HepG2 (cell line): ENCODE results near the gene CTSZ. TPM values are rescaled to one million over a fixed set of nuclear protein-coding genes. Genes with fewer than 3 reads are reported as not detected.

Source experiments
- AGO1 ChIP-seq: fragments of 200-400 bp; formaldehyde crosslinking; IDR thresholded peaks from 2 replicates; pipeline ENCODE4 v1.6.1; 2017; ENCODE audit warnings: mild to moderate bottlenecking, low read depth, low read length, moderate library complexity; ENCODE audit not compliant: poor library complexity, severe bottlenecking
- ESRRA ChIP-seq: sonication (generic); formaldehyde crosslinking; IDR thresholded peaks from 2 replicates; pipeline ENCODE4 v1.5.1; 2020; ENCODE audit warnings: mild to moderate bottlenecking, low read depth, missing genetic modification reagents
- FOXA1 ChIP-seq, 2 experiments: fragments of 450-650 bp in 1 of 2; sonication (generic) in 1 of 2; formaldehyde crosslinking in 1 of 2; IDR thresholded peaks; 2 replicates each; pipeline versions ENCODE4 v1.4.0 to v1.6.1; 2016 to 2020; ENCODE audit warnings: missing genetic modification reagents in 1 of 2
- HDAC1 ChIP-seq: sonication (generic); formaldehyde crosslinking; IDR thresholded peaks from 2 replicates; pipeline ENCODE4 v1.5.1; 2020; ENCODE audit warnings: mild to moderate bottlenecking, missing genetic modification reagents
- IKZF4 ChIP-seq: sonication (generic); formaldehyde crosslinking; IDR thresholded peaks from 2 replicates; pipeline ENCODE4 v1.5.1; 2020; ENCODE audit warnings: borderline replicate concordance, mild to moderate bottlenecking, low read depth, missing genetic modification reagents; ENCODE audit errors: not compliant biosample characterization
- ISL2 ChIP-seq: sonication (generic); formaldehyde crosslinking; IDR thresholded peaks from 2 replicates; pipeline ENCODE4 v1.5.0; 2020; ENCODE audit warnings: missing genetic modification reagents
- MED1 ChIP-seq: sonication (generic); formaldehyde crosslinking; IDR thresholded peaks from 2 replicates; pipeline ENCODE4 v1.4.0; 2020; ENCODE audit warnings: missing genetic modification reagents
- MIXL1 ChIP-seq: IDR thresholded peaks from 2 replicates; pipeline ENCODE4 v1.6.1; 2016
- PAWR ChIP-seq: sonication (generic); formaldehyde crosslinking; IDR thresholded peaks from 2 replicates; pipeline ENCODE4 v1.4.0; 2020; ENCODE audit warnings: missing genetic modification reagents, mild to moderate bottlenecking, borderline replicate concordance
- PTBP1 ChIP-seq: fragments of 200-400 bp; formaldehyde crosslinking; IDR thresholded peaks from 2 replicates; pipeline ENCODE4 v1.6.1; 2018; ENCODE audit warnings: low read length, low read depth; ENCODE audit not compliant: poor library complexity, severe bottlenecking
- RARA ChIP-seq: IDR thresholded peaks from 2 replicates; pipeline ENCODE4 v1.6.1; 2016; ENCODE audit warnings: missing genetic modification reagents, missing compliant biosample characterization
- STAG1 ChIP-seq: sonication (generic); formaldehyde crosslinking; IDR thresholded peaks from 2 replicates; pipeline ENCODE4 v1.4.0; 2020; ENCODE audit warnings: missing genetic modification reagents
- ZBTB38 ChIP-seq: sonication (generic); formaldehyde crosslinking; IDR thresholded peaks from 2 replicates; pipeline ENCODE4 v1.5.1; 2020; ENCODE audit warnings: mild to moderate bottlenecking, missing genetic modification reagents
- ZBTB7B ChIP-seq: sonication (generic); formaldehyde crosslinking; IDR thresholded peaks from 2 replicates; pipeline ENCODE4 v1.4.0; 2020; ENCODE audit warnings: missing genetic modification reagents
- ZFP36 ChIP-seq: fragments of 150-350 bp; IDR thresholded peaks from 2 replicates; pipeline ENCODE4 v1.6.1; 2018; ENCODE audit warnings: borderline replicate concordance, low read length, low read depth; ENCODE audit not compliant: partially characterized antibody
- ZFP37 ChIP-seq: sonication (generic); formaldehyde crosslinking; IDR thresholded peaks from 2 replicates; pipeline ENCODE4 v1.4.0; 2020; ENCODE audit warnings: missing genetic modification reagents, borderline replicate concordance
- ZGPAT ChIP-seq: IDR thresholded peaks from 2 replicates; pipeline ENCODE4 v1.6.1; 2016; ENCODE audit warnings: mild to moderate bottlenecking
- ZNF761 ChIP-seq: sonication (generic); formaldehyde crosslinking; conservative IDR thresholded peaks from 2 replicates; pipeline ENCODE4 v1.4.0; 2020; ENCODE audit warnings: mild to moderate bottlenecking, missing genetic modification reagents
- ZNF776 ChIP-seq: sonication (generic); formaldehyde crosslinking; IDR thresholded peaks from 2 replicates; pipeline ENCODE4 v1.4.0; 2020; ENCODE audit warnings: mild to moderate bottlenecking, missing genetic modification reagents
- ZNF788 ChIP-seq: sonication (generic); formaldehyde crosslinking; IDR thresholded peaks from 2 replicates; pipeline ENCODE4 v1.5.0; 2020; ENCODE audit warnings: mild to moderate bottlenecking, missing genetic modification reagents, borderline replicate concordance
- ZZZ3 ChIP-seq: sonication (generic); formaldehyde crosslinking; IDR thresholded peaks from 2 replicates; pipeline ENCODE4 v1.4.0; 2020; ENCODE audit warnings: missing genetic modification reagents, mild to moderate bottlenecking, borderline replicate concordance
- polyA plus RNA-seq, 8 experiments: library from polyadenylated mRNA; depleted of rRNA in 3 of 8; stranded (reverse) in 7 of 8; unstranded in 1 of 8; fragments of >200 nt; fragmentation: Illumina TruSeq in 4 of 8; extraction: Trizol in 4 of 8; gene quantifications; 2 replicates each; pipeline versions ENCODE4 v1.2.1 to v1.2.3, GENCODE V29; 2011 to 2016; ENCODE audit warnings: low read depth in 4 of 8, missing spikeins in 1 of 8, mixed read lengths in 1 of 8; ENCODE audit not compliant: insufficient read depth in 1 of 8
- total RNA-seq, 5 experiments: library from RNA; depleted of rRNA; stranded (reverse); fragments of >200 nt; fragmentation: Illumina TruSeq; extraction: Trizol; gene quantifications; 2 replicates each; pipeline ENCODE4 v1.2.3, GENCODE V29; 2016; ENCODE audit warnings: low read depth in 1 of 5
- TF ChIP-seq, protein P1 (sequence below): IDR thresholded peaks from 2 replicates; pipeline ENCODE4 v1.4.0; 2020; ENCODE audit warnings: mild to moderate bottlenecking, missing genetic modification reagents
- TF ChIP-seq, protein P2 (sequence below): sonication (generic); formaldehyde crosslinking; IDR thresholded peaks from 2 replicates; pipeline ENCODE4 v1.4.0; 2020; ENCODE audit warnings: missing genetic modification reagents, borderline replicate concordance

Gene CTSZ
- total and polyA plus RNA-seq, 2 of the 13 experiments (the other 11 are each of a cell fraction or from before 2014, with no cell fraction given) = 0.33 TPM; not detected in 1

DNA sequence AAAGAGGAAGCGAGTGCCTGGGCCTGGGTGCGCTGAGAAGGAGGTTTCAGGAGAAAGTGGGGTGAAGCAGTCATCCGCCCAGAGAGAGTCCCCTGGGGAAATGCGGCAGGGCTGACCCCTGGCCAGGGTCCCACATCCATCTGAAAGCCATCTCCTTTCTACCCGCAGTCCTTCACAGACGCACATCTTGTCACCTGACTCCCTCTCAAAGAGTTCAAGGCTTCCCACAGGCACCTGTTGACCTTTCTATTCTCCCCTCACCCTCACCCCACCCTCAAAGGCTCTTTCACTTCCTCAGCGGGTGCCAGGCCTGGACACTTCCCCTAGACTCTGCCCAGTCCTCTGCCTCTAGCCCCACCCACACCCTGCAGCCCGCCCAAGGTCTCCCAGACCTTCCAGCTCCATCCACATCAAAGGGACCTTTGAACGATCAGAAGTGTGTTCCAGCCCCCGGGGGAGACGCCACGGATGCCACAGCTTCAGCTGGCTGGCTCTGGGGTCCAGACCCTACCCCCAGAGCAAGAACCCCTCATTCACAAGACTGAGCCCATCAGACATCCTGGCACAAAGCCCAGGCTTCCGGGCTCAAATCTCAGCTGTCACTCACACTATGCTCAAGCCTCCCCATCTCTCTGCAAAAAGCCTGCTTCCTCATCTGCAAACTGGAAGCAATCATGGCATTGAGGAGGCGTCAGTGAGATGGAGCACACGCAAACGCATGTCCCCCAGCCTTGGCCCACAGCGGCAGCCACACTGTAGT is 2.1 kb downstream of the CTSZ start (continued):
- TF ChIP-seq ZFP37 (0 out of 2 replicates have a peak, but pooled peaks have one; percentile 18), AGO1 (no peak), MIXL1 (CRISPR knock-in tag) (no peak), FOXA1 (IDR thresholded peaks at IDR 0.05) (no peak), FOXA1 (CRISPR knock-in tag; IDR thresholded peaks at IDR 0.05) (peak; percentile 2; the same call in 1 of the 2 replicates), ISL2 (CRISPR knock-in tag) (0 out of 2 replicates have a peak, but pooled peaks have one; percentile 45), ZGPAT (CRISPR knock-in tag) (peak; percentile 65; the same call in 1 of the 2 replicates), PAWR (CRISPR knock-in tag) (no peak), MED1 (CRISPR knock-in tag) (peak; percentile 40), ZZZ3 (no peak), ZBTB7B (CRISPR knock-in tag) (peak; percentile 92; the same call in 1 of the 2 replicates), ZBTB38 (CRISPR knock-in tag) (peak; percentile 49; the same call in 1 of the 2 replicates), ZFP36 (peak; percentile 94), ESRRA (no peak), ZNF761 (CRISPR knock-in tag) (0 out of 2 replicates have a peak, but pooled peaks have one; percentile 19), ZNF788 (CRISPR knock-in tag) (0 out of 2 replicates have a peak, but pooled peaks have one; percentile 62), PTBP1 (no peak), ZNF776 (CRISPR knock-in tag) (no peak), STAG1 (peak; percentile 3; the same call in 1 of the 2 replicates), IKZF4 (CRISPR knock-in tag) (peak; percentile 68), HDAC1 (CRISPR knock-in tag) (peak; percentile 60), RARA (CRISPR knock-in tag) (peak; percentile 75)
- TF ChIP-seq, protein P1, sequence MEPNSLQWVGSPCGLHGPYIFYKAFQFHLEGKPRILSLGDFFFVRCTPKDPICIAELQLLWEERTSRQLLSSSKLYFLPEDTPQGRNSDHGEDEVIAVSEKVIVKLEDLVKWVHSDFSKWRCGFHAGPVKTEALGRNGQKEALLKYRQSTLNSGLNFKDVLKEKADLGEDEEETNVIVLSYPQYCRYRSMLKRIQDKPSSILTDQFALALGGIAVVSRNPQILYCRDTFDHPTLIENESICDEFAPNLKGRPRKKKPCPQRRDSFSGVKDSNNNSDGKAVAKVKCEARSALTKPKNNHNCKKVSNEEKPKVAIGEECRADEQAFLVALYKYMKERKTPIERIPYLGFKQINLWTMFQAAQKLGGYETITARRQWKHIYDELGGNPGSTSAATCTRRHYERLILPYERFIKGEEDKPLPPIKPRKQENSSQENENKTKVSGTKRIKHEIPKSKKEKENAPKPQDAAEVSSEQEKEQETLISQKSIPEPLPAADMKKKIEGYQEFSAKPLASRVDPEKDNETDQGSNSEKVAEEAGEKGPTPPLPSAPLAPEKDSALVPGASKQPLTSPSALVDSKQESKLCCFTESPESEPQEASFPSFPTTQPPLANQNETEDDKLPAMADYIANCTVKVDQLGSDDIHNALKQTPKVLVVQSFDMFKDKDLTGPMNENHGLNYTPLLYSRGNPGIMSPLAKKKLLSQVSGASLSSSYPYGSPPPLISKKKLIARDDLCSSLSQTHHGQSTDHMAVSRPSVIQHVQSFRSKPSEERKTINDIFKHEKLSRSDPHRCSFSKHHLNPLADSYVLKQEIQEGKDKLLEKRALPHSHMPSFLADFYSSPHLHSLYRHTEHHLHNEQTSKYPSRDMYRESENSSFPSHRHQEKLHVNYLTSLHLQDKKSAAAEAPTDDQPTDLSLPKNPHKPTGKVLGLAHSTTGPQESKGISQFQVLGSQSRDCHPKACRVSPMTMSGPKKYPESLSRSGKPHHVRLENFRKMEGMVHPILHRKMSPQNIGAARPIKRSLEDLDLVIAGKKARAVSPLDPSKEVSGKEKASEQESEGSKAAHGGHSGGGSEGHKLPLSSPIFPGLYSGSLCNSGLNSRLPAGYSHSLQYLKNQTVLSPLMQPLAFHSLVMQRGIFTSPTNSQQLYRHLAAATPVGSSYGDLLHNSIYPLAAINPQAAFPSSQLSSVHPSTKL (CRISPR knock-in tag) = peak; percentile 60; the same call in 1 of the 2 replicates
- TF ChIP-seq, protein P2, sequence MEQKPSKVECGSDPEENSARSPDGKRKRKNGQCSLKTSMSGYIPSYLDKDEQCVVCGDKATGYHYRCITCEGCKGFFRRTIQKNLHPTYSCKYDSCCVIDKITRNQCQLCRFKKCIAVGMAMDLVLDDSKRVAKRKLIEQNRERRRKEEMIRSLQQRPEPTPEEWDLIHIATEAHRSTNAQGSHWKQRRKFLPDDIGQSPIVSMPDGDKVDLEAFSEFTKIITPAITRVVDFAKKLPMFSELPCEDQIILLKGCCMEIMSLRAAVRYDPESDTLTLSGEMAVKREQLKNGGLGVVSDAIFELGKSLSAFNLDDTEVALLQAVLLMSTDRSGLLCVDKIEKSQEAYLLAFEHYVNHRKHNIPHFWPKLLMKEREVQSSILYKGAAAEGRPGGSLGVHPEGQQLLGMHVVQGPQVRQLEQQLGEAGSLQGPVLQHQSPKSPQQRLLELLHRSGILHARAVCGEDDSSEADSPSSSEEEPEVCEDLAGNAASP (CRISPR knock-in tag) = peak; percentile 59; the same call in 1 of the 2 replicates
